Endometrial microvascular endothelial cells (primary cell): ENCODE measurements around the gene MED1. TPM values are rescaled to one million over a fixed set of nuclear protein-coding genes. Genes with fewer than 3 reads are reported as not detected.
"Not testable (repeated sequence)": the region's sequence is repeated elsewhere in the genome, so short reads cannot be mapped to it uniquely, and the experiment has no call there.

Source experiments
- in situ Hi-C: cut with HindIII; loops from 2 replicates; pipeline ENCODE4 v1.10.0; 2017; ENCODE audit warnings: low sequenced_read_pairs, low pct_unique_long_range_greater_than_20kb; ENCODE audit errors: inconsistent ontology term
- total RNA-seq: library from RNA; depleted of rRNA; stranded (reverse); fragments of >200 nt; gene quantifications from one replicate; pipeline ENCODE4 v1.2.3, GENCODE V29; 2015; ENCODE audit errors: inconsistent ontology term

Gene MED1
- total RNA-seq, 1 donor from 2014 or later, result 28.0 TPM

- in situ Hi-C loops, result no loop called here
These were observed 1.0 kb downstream of the MED1 start for GRCh38 chr17:39450051-39450450.

GRCh38 chr17:39447561-39447960 is 3.5 kb downstream of the MED1 start:
- in situ Hi-C loops, result no loop called here

- in situ Hi-C loops, result no loop called here
These were observed 7.7 kb downstream of the MED1 start for GRCh38 chr17:39443326-39443725.

- in situ Hi-C loops, result not testable (repeated sequence)
These were observed 11.2 kb downstream of the MED1 start for GRCh38 chr17:39439868-39440267.

GRCh38 chr17:39429600-39429999 is 21.5 kb downstream of the MED1 start:
- in situ Hi-C loops, result no loop called here

GRCh38 chr17:39416141-39416540 is 34.9 kb downstream of the MED1 start:
- in situ Hi-C loops, result no loop called here

GRCh38 chr17:39410279-39410678 is 40.8 kb downstream of the MED1 start:
- in situ Hi-C loops, result no loop called here

- in situ Hi-C loops, result no loop called here
These were observed 42.7 kb downstream of the MED1 start for GRCh38 chr17:39408360-39408759.

- in situ Hi-C loops, result no loop called here
These were observed 44.1 kb downstream of the MED1 start for GRCh38 chr17:39406951-39407350.

GRCh38 chr17:39405436-39405835 is 45.6 kb downstream of the MED1 start:
- in situ Hi-C loops, result no loop called here

- in situ Hi-C loops, result no loop called here
These were observed 46.3 kb downstream of the MED1 start for GRCh38 chr17:39404542-39405378.

GRCh38 chr17:39402890-39403605 is 48.0 kb downstream of the MED1 start:
- in situ Hi-C loops, result no loop called here

- in situ Hi-C loops, result no loop called here
These were observed 48.7 kb downstream of the MED1 start for GRCh38 chr17:39402244-39402889.

GRCh38 chr17:39401412-39402243 is 49.4 kb downstream of the MED1 start, which contains the start of gene FBXL20:
Gene FBXL20, minus strand, starts transcription at chr17:39401626. Its CDS starts 224 bp downstream, at chr17:39401402.
- in situ Hi-C loops, result no loop called here

- in situ Hi-C loops, result no loop called here
These were observed 50.3 kb downstream of the MED1 start for GRCh38 chr17:39400547-39401411.

- in situ Hi-C loops, result no loop called here
These were observed 51.3 kb downstream of the MED1 start for GRCh38 chr17:39399791-39400190.

GRCh38 chr17:39393736-39394135 is 57.3 kb downstream of the MED1 start:
- in situ Hi-C loops, result no loop called here

- in situ Hi-C loops, result no loop called here
These were observed 59.6 kb downstream of the MED1 start for GRCh38 chr17:39391448-39391847.
